A549 (cell line): ENCODE measurements around the gene FAT1. TPM values are rescaled to one million over a fixed set of nuclear protein-coding genes. Genes with fewer than 3 reads are reported as not detected.

Experiments used
- ATAC-seq, 2 experiments: fragments of 200-7000 bp in 1 of 2; fragments of >200 bp in 1 of 2; cut with Nextera tagmentation in 1 of 2; cut with Tn5 transposase in 1 of 2; 3 replicates each; pipeline versions ENCODE4 v1.8.0 to v1.9.1; 2018 to 2020; ENCODE audit warnings: mild to moderate bottlenecking in 1 of 2, moderate library complexity in 1 of 2
- CTCF ChIA-PET: fragments of 300-600 bp; sonication (Branson Sonifier 250); formaldehyde crosslinking; extraction: SDS; loops from one replicate; lab custom pipeline; 2021; ENCODE audit warnings: antibody characterized with exemption, inconsistent platforms; lab: Yijun Ruan, JAX
- POLR2A ChIA-PET: fragments of 350-600 bp; formaldehyde crosslinking; extraction: SDS; loops from one replicate; lab custom pipeline; 2021; ENCODE audit warnings: antibody characterized with exemption, inconsistent platforms; lab: Yijun Ruan, JAX
- DNase-seq, 2 experiments: peaks; one replicate each; pipeline versions ENCODE4 v3.0.0 to v3.0.0-alpha.2; 2011 to 2016; ENCODE audit warnings: low read depth in 1 of 2, low spot score in 1 of 2
- FAIRE-seq: peaks from 2 replicates; lab custom pipeline; 2011; peaks lifted over from hg19 to GRCh38; lab: Jason Lieb, UNC
- H3K27ac ChIP-seq, 2 experiments: fragments of >200 bp; sonication (Bioruptor Twin); formaldehyde crosslinking; 3 replicates each; pipeline ENCODE4 v1.5.1; 2016 to 2017
- H3K4me1 ChIP-seq: fragments of >200 bp; sonication (Bioruptor Twin); formaldehyde crosslinking; 3 replicates; pipeline ENCODE4 v1.6.1; 2016
- H3K4me2 ChIP-seq: fragments of >200 bp; sonication (Bioruptor Twin); formaldehyde crosslinking; 3 replicates; pipeline ENCODE4 v1.6.1; 2016
- H3K4me3 ChIP-seq: fragments of >200 bp; sonication (Bioruptor Twin); formaldehyde crosslinking; 3 replicates; pipeline ENCODE4 v1.5.1; 2016
- H3K9me3 ChIP-seq: fragments of >200 bp; sonication (Bioruptor Twin); formaldehyde crosslinking; 3 replicates; pipeline ENCODE4 v1.6.1; 2016
- CBX8 ChIP-seq: fragments of 200-600 bp; sonication (generic); IDR thresholded peaks from 2 replicates; pipeline ENCODE4 v1.6.1; 2016
- CEBPB ChIP-seq, 2 experiments: fragments of >200 bp in 1 of 2; sonication (Bioruptor Twin) in 1 of 2; formaldehyde crosslinking in 1 of 2; IDR thresholded peaks; 2 replicates each; pipeline ENCODE4 v1.6.1; 2012 to 2016
- CHD4 ChIP-seq: fragments of 200-600 bp; sonication (generic); IDR thresholded peaks from 2 replicates; pipeline ENCODE4 v1.6.1; 2016; ENCODE audit warnings: antibody characterized with exemption, mild to moderate bottlenecking, borderline replicate concordance
- EHMT2 ChIP-seq: fragments of 200-600 bp; sonication (generic); IDR thresholded peaks from 2 replicates; pipeline ENCODE4 v1.6.1; 2016; ENCODE audit warnings: antibody characterized with exemption, low read depth, mild to moderate bottlenecking, moderate library complexity
- ESRRA ChIP-seq: fragments of 150-350 bp; IDR thresholded peaks from 2 replicates; pipeline ENCODE4 v1.6.1; 2014; ENCODE audit warnings: mild to moderate bottlenecking, low read length, borderline replicate concordance
- FOSL2 ChIP-seq, 2 experiments: fragments of 450-650 bp in 1 of 2; fragments of >200 bp in 1 of 2; sonication (Bioruptor Twin) in 1 of 2; formaldehyde crosslinking; IDR thresholded peaks; 2 replicates each; pipeline versions ENCODE4 v1.5.0 to v1.6.1; 2016 to 2020; ENCODE audit warnings: mild to moderate bottlenecking in 1 of 2, moderate library complexity in 1 of 2
- FOXS1 ChIP-seq: fragments of 250-450 bp; sonication (Bioruptor Pico); IDR thresholded peaks from 2 replicates; pipeline ENCODE4 v1.5.0; 2020; ENCODE audit warnings: mild to moderate bottlenecking, moderate library complexity
- GATA3 ChIP-seq: IDR thresholded peaks from 2 replicates; pipeline ENCODE4 v1.6.1; 2012; ENCODE audit warnings: borderline replicate concordance
- HEYL ChIP-seq: fragments of 250-450 bp; sonication (Bioruptor Pico); IDR thresholded peaks from 2 replicates; pipeline ENCODE4 v1.8.0; 2021; ENCODE audit warnings: mild to moderate bottlenecking, moderate library complexity
- HOXB5 ChIP-seq: fragments of 250-450 bp; sonication (Bioruptor Pico); IDR thresholded peaks from 2 replicates; pipeline ENCODE4 v1.5.0; 2020; ENCODE audit warnings: mild to moderate bottlenecking, moderate library complexity
- JUNB ChIP-seq: fragments of >200 bp; sonication (Bioruptor Twin); formaldehyde crosslinking; IDR thresholded peaks from 2 replicates; pipeline ENCODE4 v1.6.1; 2016
- KDM5A ChIP-seq: fragments of 200-600 bp; sonication (generic); IDR thresholded peaks from 2 replicates; pipeline ENCODE4 v1.6.1; 2016; ENCODE audit warnings: antibody characterized with exemption, mild to moderate bottlenecking
- MAFK ChIP-seq: fragments of 450-650 bp; IDR thresholded peaks from 2 replicates; pipeline ENCODE4 v1.6.1; 2014; ENCODE audit not compliant: partially characterized antibody
- NPAS2 ChIP-seq: fragments of 250-450 bp; sonication (Bioruptor Pico); IDR thresholded peaks from 2 replicates; pipeline ENCODE4 v1.8.0; 2022; ENCODE audit warnings: mild to moderate bottlenecking, moderate library complexity, borderline replicate concordance
- PHF8 ChIP-seq: fragments of 200-600 bp; sonication (generic); IDR thresholded peaks from 2 replicates; pipeline ENCODE4 v1.6.1; 2016; ENCODE audit warnings: low read depth, mild to moderate bottlenecking, antibody characterized with exemption, moderate library complexity, borderline replicate concordance
- RAD21 ChIP-seq, 2 experiments: fragments of >200 bp in 1 of 2; sonication (Bioruptor Twin) in 1 of 2; formaldehyde crosslinking in 1 of 2; IDR thresholded peaks in 1 of 2; conservative IDR thresholded peaks in 1 of 2; 2 replicates in 1 of 2; 3 replicates in 1 of 2; pipeline ENCODE4 v1.6.1; 2012 to 2018; ENCODE audit warnings: inconsistent platforms in 1 of 2
- RCOR1 ChIP-seq: fragments of 150-350 bp; IDR thresholded peaks from 2 replicates; pipeline ENCODE4 v1.6.1; 2014; ENCODE audit warnings: antibody characterized with exemption, low read length, low read depth
- SMC3 ChIP-seq: fragments of >200 bp; sonication (Bioruptor Twin); formaldehyde crosslinking; IDR thresholded peaks from 3 replicates; pipeline ENCODE4 v1.6.1; 2018; ENCODE audit warnings: inconsistent platforms
- TFCP2L1 ChIP-seq: fragments of 250-450 bp; sonication (Bioruptor Pico); IDR thresholded peaks from 2 replicates; pipeline ENCODE4 v1.5.0; 2021; ENCODE audit warnings: mild to moderate bottlenecking
- TP53 ChIP-seq: fragments of 250-450 bp; sonication (Bioruptor Pico); IDR thresholded peaks from 2 replicates; pipeline ENCODE4 v1.5.0; 2021; ENCODE audit warnings: mild to moderate bottlenecking, moderate library complexity
- ZC3H11A ChIP-seq: fragments of 450-650 bp; IDR thresholded peaks from 2 replicates; pipeline ENCODE4 v1.6.1; 2014; ENCODE audit warnings: antibody characterized with exemption, mild to moderate bottlenecking
- ZFP36 ChIP-seq: fragments of 450-650 bp; IDR thresholded peaks from 2 replicates; pipeline ENCODE4 v1.6.1; 2014; ENCODE audit warnings: borderline replicate concordance; ENCODE audit not compliant: partially characterized antibody
- WGBS: methylation state at CpG from one replicate; pipeline ENCODE4 v1.1.6; 2017; ENCODE audit errors: missing lambda C conversion rate; 5-methylcytosine and 5-hydroxymethylcytosine counted together
- polyA plus RNA-seq, 4 experiments: library from polyadenylated mRNA; depleted of rRNA in 3 of 4; stranded (reverse); fragments of >200 nt; fragmentation: RNase III in 1 of 4; extraction: RNeasy Plus Mini Kit Qiagen cat#74134 plus additional on column Dnase treatment in 1 of 4; gene quantifications; 2 replicates in 3 of 4; 3 replicates in 1 of 4; pipeline ENCODE4 v1.2.3, GENCODE V29; 2011 to 2017
- TF ChIP-seq, protein P1 (sequence below): IDR thresholded peaks from 2 replicates; pipeline ENCODE4 v1.6.1; 2012; ENCODE audit warnings: low read depth, borderline replicate concordance
- TF ChIP-seq, protein P2 (sequence below): fragments of 250-450 bp; sonication (Bioruptor Pico); IDR thresholded peaks from 2 replicates; pipeline ENCODE4 v1.5.0; 2021; ENCODE audit warnings: mild to moderate bottlenecking, moderate library complexity, borderline replicate concordance
- TF ChIP-seq, protein P3 (sequence below): IDR thresholded peaks from 2 replicates; pipeline ENCODE4 v1.6.1; 2012
- TF ChIP-seq, protein P4 (sequence below): fragments of 150-350 bp; IDR thresholded peaks from 2 replicates; pipeline ENCODE4 v1.6.1; 2014; ENCODE audit warnings: low read depth, mild to moderate bottlenecking, low read length
- TF ChIP-seq, protein P5 (sequence below): fragments of 250-450 bp; sonication (Bioruptor Pico); IDR thresholded peaks from 2 replicates; pipeline ENCODE4 v1.5.0; 2020; ENCODE audit warnings: low read depth, mild to moderate bottlenecking, moderate library complexity
- TF ChIP-seq, protein P6 (sequence below): fragments of 450-650 bp; IDR thresholded peaks from 2 replicates; pipeline ENCODE4 v1.6.1; 2014; ENCODE audit warnings: antibody characterized with exemption

The FAT1 gene
- polyA plus RNA-seq, 2 of the 4 experiments (the other 2 are of a cell fraction): 62.2 to 177 TPM

DNA sequence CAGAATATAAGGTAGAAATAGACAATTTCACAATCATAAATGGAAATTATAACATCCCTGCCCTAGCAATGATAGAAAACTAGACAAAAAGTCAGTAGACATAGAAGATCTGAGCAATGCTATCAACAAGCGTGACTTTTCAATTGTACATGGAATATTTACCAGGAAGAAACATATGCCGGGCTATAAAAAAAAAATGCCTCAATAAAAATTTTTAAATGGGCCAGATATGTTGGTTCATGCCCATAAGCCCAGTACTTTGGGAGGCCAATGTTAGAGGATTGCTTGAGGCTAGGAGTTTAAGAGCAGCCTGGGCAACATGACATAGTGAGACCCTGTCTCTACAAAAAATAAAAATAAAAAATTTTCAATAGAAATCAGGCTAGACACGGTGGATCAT, 163.0 kb downstream of the FAT1 start:
- CTCF ChIA-PET: no interaction called here
- TF ChIP-seq ZFP36 (no peak), RAD21 (conservative IDR thresholded peaks at IDR 0.05 in 1 of 2, IDR thresholded peaks at IDR 0.05 in 1 of 2) (no peak)
- TF ChIP-seq, protein P1, sequence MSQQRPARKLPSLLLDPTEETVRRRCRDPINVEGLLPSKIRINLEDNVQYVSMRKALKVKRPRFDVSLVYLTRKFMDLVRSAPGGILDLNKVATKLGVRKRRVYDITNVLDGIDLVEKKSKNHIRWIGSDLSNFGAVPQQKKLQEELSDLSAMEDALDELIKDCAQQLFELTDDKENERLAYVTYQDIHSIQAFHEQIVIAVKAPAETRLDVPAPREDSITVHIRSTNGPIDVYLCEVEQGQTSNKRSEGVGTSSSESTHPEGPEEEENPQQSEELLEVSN: no peak
- 76% methylated on average over 3 of the region's 3 CpGs for WGBS
- Histone ChIP-seq H3K9me3 (no peaks in the 10 kb centered on the region), H3K4me1 (no peaks in the 10 kb centered on the region), H3K4me3 (no peak overlapping the region), H3K27ac (no peak overlapping the region), H3K4me2 (no peak overlapping the region)
- POLR2A ChIA-PET: no interaction called here
- ATAC-seq (no peak), DNase-seq (no peak), FAIRE-seq (no peak)

DNA sequence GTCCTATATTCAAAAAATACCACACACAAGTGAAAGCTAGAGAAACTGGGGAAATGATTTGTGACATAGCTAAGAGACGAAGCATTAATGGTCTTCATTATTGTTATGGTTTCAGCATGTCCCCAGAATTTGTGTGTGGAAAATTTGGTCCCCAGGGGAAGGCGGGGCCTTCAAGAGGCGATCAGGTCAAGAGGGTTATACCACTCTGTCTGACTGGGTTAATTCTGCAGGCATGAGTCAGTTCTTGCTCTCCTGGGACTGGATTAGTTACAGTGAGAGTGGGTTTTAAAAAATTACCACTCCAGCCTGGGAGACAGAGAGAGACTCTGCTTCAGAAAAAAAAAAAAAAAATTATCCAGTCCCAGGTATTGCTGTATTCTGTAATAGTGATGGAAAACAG, 166.2 kb downstream of the FAT1 start:
- ATAC-seq (no peak), FAIRE-seq (no peak), DNase-seq (no peak)
- TF ChIP-seq ESRRA (no peak), MAFK (no peak), JUNB (no peak), EHMT2 (no peak), SMC3 (no peak), RCOR1 (no peak), TFCP2L1 (CRISPR knock-in tag) (no peak), CBX8 (no peak), CEBPB (IDR thresholded peaks at IDR 0.05) (no peak), CHD4 (no peak), FOXS1 (no peak), PHF8 (no peak), HEYL (CRISPR knock-in tag) (no peak)
- TF ChIP-seq, protein P2, sequence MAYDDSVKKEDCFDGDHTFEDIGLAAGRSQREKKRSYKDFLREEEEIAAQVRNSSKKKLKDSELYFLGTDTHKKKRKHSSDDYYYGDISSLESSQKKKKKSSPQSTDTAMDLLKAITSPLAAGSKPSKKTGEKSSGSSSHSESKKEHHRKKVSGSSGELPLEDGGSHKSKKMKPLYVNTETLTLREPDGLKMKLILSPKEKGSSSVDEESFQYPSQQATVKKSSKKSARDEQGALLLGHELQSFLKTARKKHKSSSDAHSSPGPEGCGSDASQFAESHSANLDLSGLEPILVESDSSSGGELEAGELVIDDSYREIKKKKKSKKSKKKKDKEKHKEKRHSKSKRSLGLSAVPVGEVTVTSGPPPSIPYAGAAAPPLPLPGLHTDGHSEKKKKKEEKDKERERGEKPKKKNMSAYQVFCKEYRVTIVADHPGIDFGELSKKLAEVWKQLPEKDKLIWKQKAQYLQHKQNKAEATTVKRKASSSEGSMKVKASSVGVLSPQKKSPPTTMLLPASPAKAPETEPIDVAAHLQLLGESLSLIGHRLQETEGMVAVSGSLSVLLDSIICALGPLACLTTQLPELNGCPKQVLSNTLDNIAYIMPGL (CRISPR knock-in tag): no peak
- TF ChIP-seq, protein P3, sequence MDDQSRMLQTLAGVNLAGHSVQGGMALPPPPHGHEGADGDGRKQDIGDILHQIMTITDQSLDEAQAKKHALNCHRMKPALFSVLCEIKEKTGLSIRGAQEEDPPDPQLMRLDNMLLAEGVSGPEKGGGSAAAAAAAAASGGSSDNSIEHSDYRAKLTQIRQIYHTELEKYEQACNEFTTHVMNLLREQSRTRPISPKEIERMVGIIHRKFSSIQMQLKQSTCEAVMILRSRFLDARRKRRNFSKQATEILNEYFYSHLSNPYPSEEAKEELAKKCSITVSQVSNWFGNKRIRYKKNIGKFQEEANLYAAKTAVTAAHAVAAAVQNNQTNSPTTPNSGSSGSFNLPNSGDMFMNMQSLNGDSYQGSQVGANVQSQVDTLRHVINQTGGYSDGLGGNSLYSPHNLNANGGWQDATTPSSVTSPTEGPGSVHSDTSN: no peak
- TF ChIP-seq, protein P4, sequence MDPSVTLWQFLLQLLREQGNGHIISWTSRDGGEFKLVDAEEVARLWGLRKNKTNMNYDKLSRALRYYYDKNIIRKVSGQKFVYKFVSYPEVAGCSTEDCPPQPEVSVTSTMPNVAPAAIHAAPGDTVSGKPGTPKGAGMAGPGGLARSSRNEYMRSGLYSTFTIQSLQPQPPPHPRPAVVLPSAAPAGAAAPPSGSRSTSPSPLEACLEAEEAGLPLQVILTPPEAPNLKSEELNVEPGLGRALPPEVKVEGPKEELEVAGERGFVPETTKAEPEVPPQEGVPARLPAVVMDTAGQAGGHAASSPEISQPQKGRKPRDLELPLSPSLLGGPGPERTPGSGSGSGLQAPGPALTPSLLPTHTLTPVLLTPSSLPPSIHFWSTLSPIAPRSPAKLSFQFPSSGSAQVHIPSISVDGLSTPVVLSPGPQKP: no peak
- no peak overlapping the region for H3K4me3 ChIP-seq
- POLR2A ChIA-PET: no interaction called here
- CTCF ChIA-PET: interaction anchor here (1.3 kb wide), 1 partner anchor 20 kb away, joined by 4 read pairs; no protein-coding TSS in a partner anchor
- H3K4me1 ChIP-seq: no peaks in the 10 kb centered on the region
- H3K4me2 ChIP-seq: no peak overlapping the region
- H3K9me3 ChIP-seq: no peaks in the 10 kb centered on the region
- 68% methylated on average over 3 of the region's 3 CpGs for WGBS
- no peak overlapping the region for H3K27ac ChIP-seq

DNA sequence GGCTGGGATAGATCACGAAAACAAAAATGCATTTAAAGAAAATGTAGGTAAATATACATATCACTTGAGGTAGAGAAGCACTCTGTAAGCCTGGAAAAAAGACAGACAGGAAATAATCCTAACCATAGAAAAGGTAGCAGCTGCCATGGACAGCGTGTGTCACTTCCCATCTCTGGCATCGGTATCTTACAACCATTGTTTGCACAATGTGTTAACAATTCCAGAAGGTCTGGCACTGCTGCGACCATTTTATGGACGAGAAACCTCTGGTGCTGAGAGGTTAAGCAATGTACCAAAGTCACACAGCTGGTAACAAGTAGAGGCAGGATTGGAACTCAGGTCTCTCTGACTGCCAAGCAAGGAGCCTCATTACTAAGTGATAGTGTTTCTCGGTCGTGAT, 166.6 kb downstream of the FAT1 start:
- CTCF ChIA-PET: interaction anchor here (1.3 kb wide), 1 partner anchor 20 kb away, joined by 4 read pairs; no protein-coding TSS in a partner anchor
- no peak overlapping the region for H3K27ac ChIP-seq
- ATAC-seq: no peak
- no peaks in the 10 kb centered on the region for H3K4me1 ChIP-seq
- DNase-seq: no peak
- WGBS: 84% methylated on average over 7 of the region's 7 CpGs
- no peaks in the 10 kb centered on the region for H3K9me3 ChIP-seq
- no peak overlapping the region for H3K4me2 ChIP-seq
- H3K4me3 ChIP-seq: no peak overlapping the region
- POLR2A ChIA-PET: no interaction called here
- FAIRE-seq: no peak
- TF ChIP-seq FOXS1: no peak
- TF ChIP-seq RAD21 (conservative IDR thresholded peaks at IDR 0.05 in 1 of 2, IDR thresholded peaks at IDR 0.05 in 1 of 2): no peak
- TF ChIP-seq KDM5A: no peak
- no peak for TF ChIP-seq NPAS2 (CRISPR knock-in tag)
- TF ChIP-seq, protein P5, sequence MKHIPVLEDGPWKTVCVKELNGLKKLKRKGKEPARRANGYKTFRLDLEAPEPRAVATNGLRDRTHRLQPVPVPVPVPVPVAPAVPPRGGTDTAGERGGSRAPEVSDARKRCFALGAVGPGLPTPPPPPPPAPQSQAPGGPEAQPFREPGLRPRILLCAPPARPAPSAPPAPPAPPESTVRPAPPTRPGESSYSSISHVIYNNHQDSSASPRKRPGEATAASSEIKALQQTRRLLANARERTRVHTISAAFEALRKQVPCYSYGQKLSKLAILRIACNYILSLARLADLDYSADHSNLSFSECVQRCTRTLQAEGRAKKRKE: no peak
- no peak for TF ChIP-seq ZC3H11A
- TF ChIP-seq GATA3: no peak
- TF ChIP-seq, protein P6, sequence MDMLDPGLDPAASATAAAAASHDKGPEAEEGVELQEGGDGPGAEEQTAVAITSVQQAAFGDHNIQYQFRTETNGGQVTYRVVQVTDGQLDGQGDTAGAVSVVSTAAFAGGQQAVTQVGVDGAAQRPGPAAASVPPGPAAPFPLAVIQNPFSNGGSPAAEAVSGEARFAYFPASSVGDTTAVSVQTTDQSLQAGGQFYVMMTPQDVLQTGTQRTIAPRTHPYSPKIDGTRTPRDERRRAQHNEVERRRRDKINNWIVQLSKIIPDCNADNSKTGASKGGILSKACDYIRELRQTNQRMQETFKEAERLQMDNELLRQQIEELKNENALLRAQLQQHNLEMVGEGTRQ: no peak
- TF ChIP-seq TP53 (CRISPR knock-in tag): no peak
- TF ChIP-seq TFCP2L1 (CRISPR knock-in tag): no peak
- TF ChIP-seq HOXB5 (CRISPR knock-in tag): no peak
- no peak for TF ChIP-seq FOSL2 (IDR thresholded peaks at IDR 0.05)
- TF ChIP-seq FOSL2 (CRISPR knock-in tag; IDR thresholded peaks at IDR 0.05): no peak
